DMS 273 treated with DMSO at 0.1 percent for 48 hours (cell line): Measurements from ENCODE around the gene SAPCD2.

ENCODE experiments used
- DNase-seq: peaks from one replicate; lab custom pipeline; 2025; lab: John Stamatoyannopoulos, UW

Gene SAPCD2

GRCh38 chr9:137031904-137032640 lies 38.3 kb downstream of the SAPCD2 start, which contains the start of gene FUT7:
Gene FUT7, minus strand, starts transcription at chr9:137032088. Its CDS starts 97 bp downstream, at chr9:137031991.
- DNase-seq = no peak

DNA sequence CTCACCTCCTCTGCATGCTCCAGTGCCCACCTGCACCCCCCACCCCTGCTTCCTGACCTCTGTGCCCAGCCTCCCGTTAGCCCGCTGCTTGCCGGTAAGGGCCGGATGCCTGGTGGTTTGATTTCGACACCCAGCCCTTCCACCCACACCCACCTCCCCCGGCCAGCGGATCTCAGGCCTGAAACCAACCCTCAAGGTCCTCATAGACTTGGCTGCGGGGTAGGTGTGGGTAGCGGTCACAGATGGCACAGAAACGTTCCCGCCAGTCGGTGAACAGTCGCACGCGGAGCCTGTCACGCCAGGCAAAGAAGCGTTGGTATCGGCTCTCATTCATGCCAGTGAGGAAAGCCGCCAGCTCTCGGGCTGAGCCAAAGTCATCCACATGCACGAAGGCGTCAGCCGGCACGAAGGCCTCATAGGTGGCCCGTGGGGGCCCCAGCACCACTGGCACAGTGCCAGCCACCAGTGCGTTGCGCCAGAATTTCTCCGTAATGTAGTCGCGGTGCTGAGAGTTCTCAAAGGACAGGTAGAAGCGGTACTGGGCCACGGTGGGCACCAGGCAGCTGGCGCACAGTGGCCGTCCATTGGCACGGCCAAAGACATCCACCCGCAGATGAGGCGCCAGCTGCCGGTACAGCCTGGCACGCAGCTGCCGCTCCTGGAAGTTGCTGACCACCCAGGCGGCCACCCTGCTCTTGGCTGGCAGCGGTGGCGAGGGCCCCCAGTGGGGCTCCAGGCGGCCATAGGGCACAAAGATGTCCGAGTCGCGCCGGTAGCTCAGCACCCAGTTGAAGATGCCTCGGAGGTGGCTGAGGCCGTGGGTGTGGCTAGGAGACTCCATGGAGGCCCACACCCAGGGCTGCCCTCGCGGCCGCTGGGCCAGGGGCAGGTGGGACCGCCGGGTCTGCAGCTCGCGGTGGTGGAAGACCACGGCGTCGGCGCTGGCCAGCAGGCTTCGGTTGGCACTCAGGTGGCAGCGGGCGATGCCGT lies 39.5 kb downstream of the SAPCD2 start:
- no peak for DNase-seq

DNA sequence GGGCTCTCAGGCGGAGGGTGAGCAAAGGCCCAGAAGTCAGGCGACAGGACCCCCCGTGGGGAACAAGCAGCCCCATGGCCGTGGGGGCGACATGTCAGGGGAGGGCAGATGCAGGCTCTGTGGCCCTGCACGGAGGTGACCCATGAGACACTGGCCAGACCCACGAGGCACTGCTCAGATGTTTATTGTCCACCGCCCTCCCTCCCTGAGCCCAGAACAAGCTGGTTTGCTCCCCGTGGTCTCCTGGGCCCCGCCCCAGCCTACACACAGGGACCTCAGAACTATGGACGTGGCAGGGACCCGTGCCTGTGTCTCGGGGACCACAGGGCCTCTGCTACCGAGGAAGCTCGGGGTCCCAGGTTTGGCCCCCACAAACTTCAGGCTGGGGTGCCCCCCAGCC lies 40.4 kb downstream of the SAPCD2 start:
- no peak for DNase-seq

DNA sequence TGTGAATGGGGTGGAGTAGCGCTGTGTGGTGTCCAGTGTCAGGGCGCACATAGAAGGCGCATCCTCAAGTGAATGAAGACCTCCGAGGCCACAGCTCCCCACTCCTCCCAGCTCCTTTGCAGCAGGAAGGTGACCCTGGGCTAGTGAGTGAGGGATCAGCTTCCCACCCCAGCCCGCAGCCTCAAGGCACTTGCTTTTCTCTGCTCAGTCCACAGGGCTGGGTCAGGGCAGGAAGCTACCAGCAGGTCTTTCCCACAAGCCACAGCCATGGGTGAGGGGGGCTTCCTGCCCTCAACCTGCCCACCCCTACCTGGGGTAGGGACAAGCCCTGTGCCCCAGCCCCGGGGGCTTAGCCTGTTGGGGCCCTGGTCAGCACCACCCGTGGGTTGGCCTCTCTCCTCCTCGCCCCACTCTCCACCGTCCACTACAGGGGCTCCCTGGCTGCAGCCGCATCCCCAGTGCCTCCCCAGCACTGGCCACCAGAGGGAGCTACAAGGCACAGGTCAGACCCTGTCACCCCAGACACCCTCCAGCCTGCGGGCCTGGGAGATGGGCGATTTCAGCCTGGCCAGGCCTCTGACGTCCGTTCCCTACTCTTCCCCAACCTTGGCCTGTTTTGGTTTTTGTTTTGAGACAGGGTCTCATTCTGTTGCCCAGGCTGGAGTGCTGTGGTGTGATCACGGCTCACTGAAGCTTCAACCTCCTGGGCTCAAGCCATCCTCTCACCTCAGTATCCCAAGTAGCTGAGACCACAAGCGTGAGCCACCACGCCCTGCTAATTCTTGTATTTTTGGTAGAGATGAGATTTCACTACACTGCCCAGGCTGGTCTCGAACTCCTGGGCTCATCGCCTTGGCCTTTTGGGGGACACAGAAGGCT lies 41.1 kb downstream of the SAPCD2 start:
- DNase-seq = no peak

DNA sequence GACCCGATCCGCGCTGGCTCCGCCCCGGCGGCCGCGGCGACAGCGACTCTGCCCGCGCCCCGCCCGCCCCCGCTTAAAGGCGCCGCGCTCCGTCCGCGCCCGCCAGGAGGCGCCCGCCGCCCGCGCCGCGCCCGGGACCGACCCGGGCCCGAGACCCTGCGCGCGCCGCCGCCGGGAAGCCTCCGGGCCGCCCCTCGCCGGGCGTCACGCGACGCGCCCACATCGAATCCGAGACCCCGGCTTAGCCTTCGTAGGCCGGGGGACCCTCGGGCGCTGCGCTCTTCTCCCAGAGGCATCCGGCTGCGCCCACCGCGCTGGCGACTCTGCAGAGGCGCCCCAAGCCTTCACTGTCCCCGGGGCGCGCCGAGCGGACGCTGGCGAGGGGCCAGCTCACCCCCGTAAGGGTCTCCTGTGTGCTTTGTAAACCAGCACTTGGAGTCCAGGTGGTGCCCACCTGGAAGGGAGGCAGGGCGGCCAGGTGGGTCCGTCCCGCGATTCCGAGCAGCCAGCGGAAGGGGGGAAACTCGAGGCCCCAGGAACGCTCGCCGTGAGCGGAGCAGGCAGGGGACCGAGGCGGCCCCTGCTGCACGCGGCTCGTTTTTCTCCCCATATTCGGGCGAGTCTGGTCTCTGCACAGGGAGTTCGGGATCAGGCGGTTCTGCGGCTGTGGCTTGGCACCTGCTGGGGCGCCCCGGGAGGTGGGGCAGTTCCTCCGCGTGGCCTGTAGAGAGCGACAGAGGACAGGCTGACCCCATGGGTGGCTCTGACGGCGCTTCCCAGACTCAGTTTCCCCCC lies 41.9 kb downstream of the SAPCD2 start:
- no peak for DNase-seq

- DNase-seq = no peak
Measured at GRCh38 chr9:137027369-137028262, 42.7 kb downstream of the SAPCD2 start, which contains the start of gene ABCA2. Gene ABCA2, minus strand, starts transcription at chr9:137028237. Its CDS starts 97 bp downstream, at chr9:137028140.

DNA sequence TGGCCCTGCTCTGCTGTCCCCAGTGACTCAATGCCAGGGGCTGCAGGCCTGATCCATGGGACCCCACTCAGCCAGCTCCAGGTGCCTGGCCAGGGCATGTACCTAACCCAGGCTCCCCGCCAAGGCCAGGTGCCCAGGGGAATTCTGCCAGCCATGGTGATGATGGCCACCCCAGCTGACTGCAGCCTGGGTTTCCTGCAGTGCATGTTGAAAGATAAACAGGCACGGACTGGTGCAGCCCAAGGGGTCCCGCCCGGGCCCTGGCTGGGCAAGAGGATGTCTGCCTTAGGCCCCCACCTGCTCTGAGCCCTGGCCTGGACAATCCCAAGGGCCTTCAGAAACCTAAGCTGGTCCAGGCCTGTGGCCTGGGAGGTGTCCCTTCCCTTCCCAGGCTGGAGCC lies 43.5 kb downstream of the SAPCD2 start:
- DNase-seq = no peak

DNA sequence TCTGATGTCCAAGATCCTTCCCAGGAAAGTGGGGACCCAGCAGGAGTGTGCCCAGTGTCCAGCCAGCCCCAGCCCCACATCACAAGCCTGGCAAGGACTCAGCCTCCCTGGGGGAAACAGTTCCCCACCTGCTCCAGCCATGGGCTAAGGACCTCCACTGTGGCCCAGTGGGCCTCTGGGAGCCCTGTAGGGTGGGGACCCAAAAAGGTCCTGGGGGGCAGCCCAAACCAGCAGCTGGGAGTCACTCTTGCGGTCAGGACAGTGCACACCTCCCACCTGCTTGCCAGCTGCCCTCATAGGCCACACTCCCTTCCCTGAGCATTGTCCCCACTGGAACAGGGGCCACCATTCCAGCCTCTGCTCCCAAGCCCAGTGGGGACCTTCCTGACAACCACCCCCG lies 44.0 kb downstream of the SAPCD2 start:
- DNase-seq = no peak

DNA sequence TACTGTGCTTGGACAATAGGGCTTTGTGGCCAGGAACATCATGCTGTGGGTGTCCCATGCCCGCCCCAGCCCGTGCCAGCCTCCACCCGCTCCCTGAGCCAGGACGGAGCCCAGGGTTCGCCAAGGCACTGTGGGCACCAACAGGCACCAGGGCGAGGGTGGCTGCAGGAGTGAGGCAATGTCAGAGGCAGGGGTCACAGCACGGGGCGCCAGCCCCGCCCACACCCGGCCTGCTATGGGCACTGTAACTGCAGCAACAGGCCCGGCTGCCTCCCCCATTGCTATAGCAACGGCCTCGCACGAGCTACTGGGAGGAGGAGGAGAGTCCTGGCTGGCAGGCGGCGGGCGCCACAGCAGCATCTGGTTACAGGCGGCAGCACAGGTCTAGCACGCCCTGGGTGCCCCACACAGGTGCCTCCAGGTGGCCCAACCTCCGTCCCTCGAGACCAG lies 44.8 kb downstream of the SAPCD2 start:
- peak; percentile 42 for DNase-seq

GRCh38 chr9:137023583-137023991 lies 46.8 kb downstream of the SAPCD2 start:
- DNase-seq = no peak

DNA sequence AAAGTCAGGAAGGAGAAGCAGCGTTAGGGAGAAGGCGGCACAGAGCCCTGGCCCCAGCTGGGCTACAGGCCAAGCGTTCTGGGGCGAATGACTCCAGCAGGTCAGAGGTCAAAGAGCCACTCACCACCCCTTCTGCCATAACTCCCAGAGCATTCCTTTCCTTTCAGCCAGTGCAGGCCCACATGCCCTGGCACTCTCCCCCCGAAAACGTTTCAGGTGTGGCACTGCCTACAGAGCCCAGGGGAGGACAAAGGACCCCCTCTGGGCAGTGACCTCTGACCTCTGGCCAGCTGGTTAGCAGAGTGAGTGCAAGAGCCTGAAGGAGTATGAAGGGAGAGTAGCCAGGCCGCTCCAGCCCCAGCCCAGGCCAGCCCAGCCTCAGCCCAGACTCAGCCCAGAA lies 47.2 kb downstream of the SAPCD2 start:
- no peak for DNase-seq

DNA sequence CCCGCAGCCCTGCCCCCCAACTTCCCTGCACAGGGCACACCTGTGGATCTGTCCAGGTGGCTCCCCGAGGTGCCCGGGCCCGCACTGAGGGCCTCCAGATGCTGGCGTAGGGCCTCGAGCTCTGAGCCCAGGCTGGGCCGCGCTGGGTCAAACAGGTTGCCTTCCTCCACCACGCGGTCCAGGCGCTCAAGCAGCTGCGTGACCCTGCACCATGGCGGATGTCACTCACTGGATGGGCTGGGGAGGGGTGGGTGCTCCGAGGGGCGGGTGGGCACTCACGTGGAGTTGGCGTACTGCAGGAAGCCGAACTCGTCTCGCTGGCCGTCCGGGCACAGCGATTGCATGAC lies 47.7 kb downstream of the SAPCD2 start:
- no peak for DNase-seq

- no peak for DNase-seq
Measured at GRCh38 chr9:137021979-137022661, 48.2 kb downstream of the SAPCD2 start.

DNA sequence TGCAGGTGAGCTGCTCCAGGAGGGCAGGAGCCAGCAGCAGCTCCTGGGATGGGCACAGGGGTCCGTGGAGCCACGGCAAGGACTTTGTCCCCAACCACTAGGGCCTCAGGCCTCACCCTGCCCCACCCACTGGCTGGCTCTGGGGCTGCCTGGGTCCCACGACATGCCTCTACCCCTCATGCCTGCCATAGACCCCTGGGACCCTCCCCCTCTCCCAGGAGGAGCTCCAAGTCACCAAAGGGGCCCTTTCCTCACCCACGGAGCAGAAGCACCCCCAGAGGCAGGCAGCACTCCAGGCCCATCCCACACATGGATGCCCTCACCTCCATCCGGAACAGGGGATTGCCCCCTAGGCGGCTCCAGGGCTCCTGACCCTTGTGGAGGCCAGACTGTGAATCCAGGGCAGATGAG lies 48.8 kb downstream of the SAPCD2 start:
- no peak for DNase-seq

DNA sequence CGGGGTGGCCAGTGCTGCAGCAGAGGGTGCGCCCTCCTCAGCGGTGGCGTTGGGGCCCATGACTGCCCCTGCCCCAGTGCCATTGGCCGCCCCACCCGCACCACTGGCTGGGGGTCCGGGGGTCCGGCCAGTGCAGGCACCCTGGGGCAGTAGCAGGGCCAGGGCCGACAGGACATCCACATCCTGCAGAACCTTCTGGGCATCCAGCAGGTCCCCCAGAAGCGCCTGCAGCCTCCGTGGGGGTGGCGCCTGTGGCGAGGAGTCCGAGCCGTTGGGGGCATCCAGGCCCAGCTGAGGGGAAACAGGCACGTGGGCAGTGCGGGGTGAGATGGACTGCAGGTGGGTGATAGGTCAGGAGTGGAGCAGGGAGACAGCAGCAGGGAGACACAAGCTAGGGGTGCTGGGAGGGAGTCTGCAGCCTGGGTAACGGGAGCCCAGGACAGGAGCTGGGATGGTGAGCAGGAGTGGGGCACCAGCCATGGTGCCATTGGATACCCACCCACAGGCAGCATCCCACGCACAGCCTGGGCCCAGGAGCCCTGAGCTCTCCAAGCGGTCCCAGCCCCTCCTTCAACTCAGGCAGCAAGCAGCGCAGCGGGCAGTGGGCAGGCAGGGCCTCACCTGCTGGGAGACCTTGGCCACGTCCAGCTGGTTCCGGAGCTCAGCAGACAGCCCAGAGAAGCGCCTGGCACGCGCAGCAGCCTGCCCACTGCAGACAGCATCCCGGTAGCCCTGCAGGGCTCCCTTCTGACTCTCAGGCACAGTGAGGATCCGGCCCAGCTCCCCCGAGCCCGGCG lies 49.4 kb downstream of the SAPCD2 start:
- no peak for DNase-seq

GRCh38 chr9:137019891-137020683 lies 50.3 kb downstream of the SAPCD2 start:
- DNase-seq = no peak

DNA sequence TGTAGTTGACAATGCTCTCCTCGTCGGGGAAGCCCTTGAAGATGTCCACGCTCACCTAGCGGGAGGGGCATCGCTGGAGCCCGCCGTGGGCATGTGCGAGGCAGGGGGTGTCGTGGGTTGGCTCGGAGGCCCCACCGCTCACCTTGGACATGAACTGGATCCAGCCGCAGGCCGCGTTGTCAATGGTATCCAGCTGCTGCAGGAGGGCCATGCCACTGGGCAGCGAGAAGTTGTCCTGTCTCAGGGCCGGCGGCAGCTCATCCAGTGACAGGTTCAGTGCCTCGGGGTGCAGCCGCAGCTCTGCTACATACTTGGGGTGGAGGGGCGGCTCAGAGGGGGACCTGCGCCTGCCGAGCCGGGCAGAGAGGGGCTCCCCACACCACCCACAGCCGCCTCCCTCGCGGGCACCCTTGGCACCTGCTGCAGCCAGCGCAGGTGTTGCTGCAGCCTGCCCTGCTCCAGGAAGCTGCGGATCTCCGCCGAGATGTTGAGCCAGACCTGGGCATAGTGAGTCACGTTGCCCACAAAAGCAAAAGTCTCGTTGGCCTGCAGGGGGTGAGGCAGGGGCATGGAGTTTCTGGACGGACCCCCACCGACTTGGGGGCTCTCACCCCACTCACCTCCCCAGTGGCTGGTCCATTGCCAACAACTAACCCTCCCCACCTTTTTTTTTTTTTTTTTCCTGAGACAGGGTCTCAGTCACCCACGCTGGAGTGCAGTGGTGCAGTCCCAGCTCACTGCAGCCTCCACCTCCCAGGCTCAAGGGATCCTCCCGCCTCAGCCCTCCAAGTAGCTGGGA lies 51.4 kb downstream of the SAPCD2 start:
- DNase-seq = no peak
